SK-N-SH treated with all-trans-retinoic acid at 6 μM for 48 hours (cell line): ENCODE results near the gene KIF6.

ENCODE experiments used
- ARNTL ChIP-seq: fragments of 450-650 bp; formaldehyde crosslinking; IDR thresholded peaks from 2 replicates; pipeline ENCODE4 v1.5.0; 2020; ENCODE audit warnings: low read depth, mild to moderate bottlenecking, moderate library complexity, borderline replicate concordance
- BACH2 ChIP-seq: fragments of 250-450 bp; sonication (Bioruptor Pico); IDR thresholded peaks from 2 replicates; pipeline ENCODE4 v1.9.0; 2021; ENCODE audit warnings: mild to moderate bottlenecking, borderline replicate concordance
- CSRNP3 ChIP-seq: fragments of 250-450 bp; sonication (Bioruptor Pico); IDR thresholded peaks from 2 replicates; pipeline ENCODE4 v1.5.1; 2021; ENCODE audit warnings: mild to moderate bottlenecking, moderate library complexity
- ESRRG ChIP-seq: fragments of 250-450 bp; sonication (Bioruptor Pico); IDR thresholded peaks from 2 replicates; pipeline ENCODE4 v1.6.1; 2021; ENCODE audit warnings: mild to moderate bottlenecking
- ISL1 ChIP-seq: fragments of 250-450 bp; sonication (Bioruptor Pico); IDR thresholded peaks from 2 replicates; pipeline ENCODE4 v2.1.2; 2022; ENCODE audit warnings: mild to moderate bottlenecking, moderate library complexity
- PATZ1 ChIP-seq: fragments of 250-450 bp; sonication (Bioruptor Pico); IDR thresholded peaks from 2 replicates; pipeline ENCODE4 v1.8.0; 2020; ENCODE audit warnings: mild to moderate bottlenecking, moderate library complexity, borderline replicate concordance
- PPARA ChIP-seq: fragments of 250-450 bp; sonication (Bioruptor Pico); IDR thresholded peaks from 2 replicates; pipeline ENCODE4 v1.5.0; 2020; ENCODE audit warnings: mild to moderate bottlenecking, borderline replicate concordance
- RARB ChIP-seq: fragments of 250-450 bp; sonication (Bioruptor Pico); IDR thresholded peaks from 2 replicates; pipeline ENCODE4 v1.8.0; 2021; ENCODE audit warnings: mild to moderate bottlenecking, moderate library complexity
- ZFP3 ChIP-seq: fragments of 250-450 bp; sonication (Bioruptor Pico); IDR thresholded peaks from 2 replicates; pipeline ENCODE4 v1.5.0; 2020; ENCODE audit warnings: mild to moderate bottlenecking, moderate library complexity
- TF ChIP-seq, protein P1 (sequence below): fragments of 250-450 bp; sonication (Bioruptor Pico); IDR thresholded peaks from 2 replicates; pipeline ENCODE4 v1.8.0; 2021; ENCODE audit warnings: low read depth, mild to moderate bottlenecking, moderate library complexity, borderline replicate concordance
- TF ChIP-seq, protein P2 (sequence below): fragments of 250-450 bp; sonication (Bioruptor Pico); IDR thresholded peaks from 2 replicates; pipeline ENCODE4 v1.5.0; 2020; ENCODE audit warnings: mild to moderate bottlenecking, moderate library complexity
- TF ChIP-seq, protein P3 (sequence below): fragments of 250-450 bp; sonication (Bioruptor Pico); IDR thresholded peaks from 2 replicates; pipeline ENCODE4 v1.5.1; 2020; ENCODE audit warnings: low read depth, mild to moderate bottlenecking, moderate library complexity

- TF ChIP-seq ARNTL (CRISPR knock-in tag) (no peak), CSRNP3 (no peak), PPARA (no peak), ZFP3 (CRISPR knock-in tag) (no peak), PATZ1 (no peak), ESRRG (CRISPR knock-in tag) (no peak), ISL1 (CRISPR knock-in tag) (no peak), BACH2 (CRISPR knock-in tag) (no peak), RARB (no peak)
- TF ChIP-seq, protein P1, sequence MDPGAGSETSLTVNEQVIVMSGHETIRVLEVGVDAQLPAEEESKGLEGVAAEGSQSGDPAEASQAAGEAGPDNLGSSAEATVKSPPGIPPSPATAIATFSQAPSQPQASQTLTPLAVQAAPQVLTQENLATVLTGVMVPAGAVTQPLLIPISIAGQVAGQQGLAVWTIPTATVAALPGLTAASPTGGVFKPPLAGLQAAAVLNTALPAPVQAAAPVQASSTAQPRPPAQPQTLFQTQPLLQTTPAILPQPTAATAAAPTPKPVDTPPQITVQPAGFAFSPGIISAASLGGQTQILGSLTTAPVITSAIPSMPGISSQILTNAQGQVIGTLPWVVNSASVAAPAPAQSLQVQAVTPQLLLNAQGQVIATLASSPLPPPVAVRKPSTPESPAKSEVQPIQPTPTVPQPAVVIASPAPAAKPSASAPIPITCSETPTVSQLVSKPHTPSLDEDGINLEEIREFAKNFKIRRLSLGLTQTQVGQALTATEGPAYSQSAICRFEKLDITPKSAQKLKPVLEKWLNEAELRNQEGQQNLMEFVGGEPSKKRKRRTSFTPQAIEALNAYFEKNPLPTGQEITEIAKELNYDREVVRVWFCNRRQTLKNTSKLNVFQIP (CRISPR knock-in tag): no peak
- TF ChIP-seq, protein P2, sequence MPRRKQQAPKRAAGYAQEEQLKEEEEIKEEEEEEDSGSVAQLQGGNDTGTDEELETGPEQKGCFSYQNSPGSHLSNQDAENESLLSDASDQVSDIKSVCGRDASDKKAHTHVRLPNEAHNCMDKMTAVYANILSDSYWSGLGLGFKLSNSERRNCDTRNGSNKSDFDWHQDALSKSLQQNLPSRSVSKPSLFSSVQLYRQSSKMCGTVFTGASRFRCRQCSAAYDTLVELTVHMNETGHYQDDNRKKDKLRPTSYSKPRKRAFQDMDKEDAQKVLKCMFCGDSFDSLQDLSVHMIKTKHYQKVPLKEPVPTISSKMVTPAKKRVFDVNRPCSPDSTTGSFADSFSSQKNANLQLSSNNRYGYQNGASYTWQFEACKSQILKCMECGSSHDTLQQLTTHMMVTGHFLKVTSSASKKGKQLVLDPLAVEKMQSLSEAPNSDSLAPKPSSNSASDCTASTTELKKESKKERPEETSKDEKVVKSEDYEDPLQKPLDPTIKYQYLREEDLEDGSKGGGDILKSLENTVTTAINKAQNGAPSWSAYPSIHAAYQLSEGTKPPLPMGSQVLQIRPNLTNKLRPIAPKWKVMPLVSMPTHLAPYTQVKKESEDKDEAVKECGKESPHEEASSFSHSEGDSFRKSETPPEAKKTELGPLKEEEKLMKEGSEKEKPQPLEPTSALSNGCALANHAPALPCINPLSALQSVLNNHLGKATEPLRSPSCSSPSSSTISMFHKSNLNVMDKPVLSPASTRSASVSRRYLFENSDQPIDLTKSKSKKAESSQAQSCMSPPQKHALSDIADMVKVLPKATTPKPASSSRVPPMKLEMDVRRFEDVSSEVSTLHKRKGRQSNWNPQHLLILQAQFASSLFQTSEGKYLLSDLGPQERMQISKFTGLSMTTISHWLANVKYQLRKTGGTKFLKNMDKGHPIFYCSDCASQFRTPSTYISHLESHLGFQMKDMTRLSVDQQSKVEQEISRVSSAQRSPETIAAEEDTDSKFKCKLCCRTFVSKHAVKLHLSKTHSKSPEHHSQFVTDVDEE: no peak
- TF ChIP-seq, protein P3, sequence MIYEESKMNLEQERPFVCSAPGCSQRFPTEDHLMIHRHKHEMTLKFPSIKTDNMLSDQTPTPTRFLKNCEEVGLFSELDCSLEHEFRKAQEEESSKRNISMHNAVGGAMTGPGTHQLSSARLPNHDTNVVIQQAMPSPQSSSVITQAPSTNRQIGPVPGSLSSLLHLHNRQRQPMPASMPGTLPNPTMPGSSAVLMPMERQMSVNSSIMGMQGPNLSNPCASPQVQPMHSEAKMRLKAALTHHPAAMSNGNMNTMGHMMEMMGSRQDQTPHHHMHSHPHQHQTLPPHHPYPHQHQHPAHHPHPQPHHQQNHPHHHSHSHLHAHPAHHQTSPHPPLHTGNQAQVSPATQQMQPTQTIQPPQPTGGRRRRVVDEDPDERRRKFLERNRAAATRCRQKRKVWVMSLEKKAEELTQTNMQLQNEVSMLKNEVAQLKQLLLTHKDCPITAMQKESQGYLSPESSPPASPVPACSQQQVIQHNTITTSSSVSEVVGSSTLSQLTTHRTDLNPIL (CRISPR knock-in tag): no peak
Measured at GRCh38 chr6:39758905-39759605, 33.8 kb upstream of the KIF6 start.
